HG02759 (cell line): ENCODE data around the gene CABP2.

Experiments used
- ATAC-seq: cut with Tn5 transposase; IDR thresholded peaks from one replicate; pipeline ENCODE4 v1.9.1; 2021; ENCODE audit warnings: mild to moderate bottlenecking, moderate library complexity; ENCODE audit not compliant: unreplicated experiment

The CABP2 gene

GRCh38 chr11:67508486-67509121, 14.6 kb downstream of the CABP2 start:
- peak; percentile 39 for ATAC-seq

- peak; percentile 82 for ATAC-seq
Measured at GRCh38 chr11:67507864-67508485, 15.3 kb downstream of the CABP2 start, which contains the start of gene CDK2AP2. Gene CDK2AP2, minus strand, starts transcription at chr11:67508162. Its CDS starts 80 bp downstream, at chr11:67508082.

GRCh38 chr11:67507242-67507863, 15.9 kb downstream of the CABP2 start:
- ATAC-seq, result no peak

GRCh38 chr11:67506426-67507051, 16.7 kb downstream of the CABP2 start:
- no peak for ATAC-seq

- peak; percentile 27 for ATAC-seq
Measured at GRCh38 chr11:67505605-67506396, 17.4 kb downstream of the CABP2 start.

- peak; percentile 19 for ATAC-seq
Measured at GRCh38 chr11:67504950-67505581, 18.2 kb downstream of the CABP2 start, which contains the start of gene PITPNM1. Gene PITPNM1, minus strand, starts transcription at chr11:67505363. Its CDS starts 1,183 bp downstream, at chr11:67504180.

- ATAC-seq, result no peak
Measured at GRCh38 chr11:67504005-67504949, 19.0 kb downstream of the CABP2 start.

- ATAC-seq, result no peak
Measured at GRCh38 chr11:67503119-67504004, 19.9 kb downstream of the CABP2 start.

- no peak for ATAC-seq
Measured at GRCh38 chr11:67502328-67502979, 20.8 kb downstream of the CABP2 start.

GRCh38 chr11:67501854-67502253, 21.4 kb downstream of the CABP2 start:
- no peak for ATAC-seq

GRCh38 chr11:67500831-67501715, 22.2 kb downstream of the CABP2 start:
- no peak for ATAC-seq

- ATAC-seq, result no peak
Measured at GRCh38 chr11:67500484-67500821, 22.8 kb downstream of the CABP2 start.

- ATAC-seq, result no peak
Measured at GRCh38 chr11:67499808-67500483, 23.3 kb downstream of the CABP2 start.

- ATAC-seq, result no peak
Measured at GRCh38 chr11:67498544-67498972, 24.7 kb downstream of the CABP2 start.

GRCh38 chr11:67497656-67498291, 25.5 kb downstream of the CABP2 start:
- ATAC-seq, result no peak

GRCh38 chr11:67496113-67496512, 27.1 kb downstream of the CABP2 start:
- ATAC-seq, result no peak
